Hypothalamus (tissue), 51 donors: ENCODE measurements around the gene FUOM.
A peak's percentile ranks its signal among the peaks of the same experiment; 100 is the strongest.
"Not testable (repeated sequence)": the region's sequence is repeated elsewhere in the genome, so short reads cannot be mapped to it uniquely, and the experiment has no call there.

Experiments
- DNase-seq, 51 donors: peaks; one replicate each; lab custom pipeline; 2025; lab: John Stamatoyannopoulos, UW

Gene FUOM

GRCh38 chr10:133388973-133389818 is 31.4 kb upstream of the FUOM start:
- no peak for DNase-seq

- DNase-seq: no peak
Observed at GRCh38 chr10:133388236-133388972, 30.6 kb upstream of the FUOM start.

GRCh38 chr10:133386951-133387350 is 29.1 kb upstream of the FUOM start:
- not testable (repeated sequence) for DNase-seq

GRCh38 chr10:133385214-133385613 is 27.4 kb upstream of the FUOM start:
- no peak for DNase-seq

GRCh38 chr10:133384071-133384470 is 26.3 kb upstream of the FUOM start:
- DNase-seq: no peak

- DNase-seq: no peak
Observed at GRCh38 chr10:133383551-133383950, 25.7 kb upstream of the FUOM start.

- DNase-seq: no peak
Observed at GRCh38 chr10:133381036-133381435, 23.2 kb upstream of the FUOM start.

GRCh38 chr10:133379801-133380666 is 22.2 kb upstream of the FUOM start:
- peak in 21 of 51 donors; percentile 15 to 65 (median 37) for DNase-seq

GRCh38 chr10:133379152-133379800 is 21.5 kb upstream of the FUOM start, which contains the start of gene PAOX:
Gene PAOX, plus strand, starts transcription at chr10:133379262. Its CDS starts 55 bp downstream, at chr10:133379317.
- peak in 39 of 51 donors; percentile 7 to 82 (median 55) for DNase-seq

GRCh38 chr10:133378251-133379096 is 20.7 kb upstream of the FUOM start:
- peak in 41 of 51 donors; percentile 19 to 84 (median 59) for DNase-seq

GRCh38 chr10:133377818-133378250 is 20.0 kb upstream of the FUOM start:
- no peak for DNase-seq

GRCh38 chr10:133377025-133377817 is 19.4 kb upstream of the FUOM start:
- DNase-seq: no peak

- DNase-seq: not testable (repeated sequence)
Observed at GRCh38 chr10:133376183-133376582, 18.4 kb upstream of the FUOM start.

GRCh38 chr10:133375357-133376115 is 17.7 kb upstream of the FUOM start:
- peak in 5 of 51 donors; percentile 15 to 55 (median 22) for DNase-seq

GRCh38 chr10:133373174-133374090 is 15.6 kb upstream of the FUOM start, which contains the start of gene ECHS1:
Gene ECHS1, minus strand, starts transcription at chr10:133373354. Its CDS starts 21 bp downstream, at chr10:133373333.
- peak; percentile 30 to 97 (median 88) for DNase-seq

- no peak for DNase-seq
Observed at GRCh38 chr10:133372507-133372906, 14.7 kb upstream of the FUOM start.
